HepG2 (cell line): ENCODE measurements around the gene RTN1. TPM values are rescaled to one million over a fixed set of nuclear protein-coding genes. Genes with fewer than 3 reads are reported as not detected.

ENCODE experiments used
- SAP130 ChIP-seq: IDR thresholded peaks from 2 replicates; pipeline ENCODE4 v1.6.1; 2016; ENCODE audit warnings: low read depth
- ZNF253 ChIP-seq: sonication (generic); formaldehyde crosslinking; IDR thresholded peaks from 2 replicates; pipeline ENCODE4 v1.8.0; 2022; ENCODE audit warnings: mild to moderate bottlenecking, missing genetic modification reagents, borderline replicate concordance
- ZNF274 ChIP-seq: sonication (generic); formaldehyde crosslinking; IDR thresholded peaks from 2 replicates; pipeline ENCODE4 v1.5.1; 2020; ENCODE audit warnings: mild to moderate bottlenecking, missing genetic modification reagents
- ZNF275 ChIP-seq: sonication (generic); formaldehyde crosslinking; IDR thresholded peaks from 2 replicates; pipeline ENCODE4 v1.8.0; 2022; ENCODE audit warnings: missing genetic modification reagents, mild to moderate bottlenecking, inconsistent platforms, borderline replicate concordance
- ZNF318 ChIP-seq: sonication (generic); formaldehyde crosslinking; IDR thresholded peaks from 2 replicates; pipeline ENCODE4 v1.4.0; 2020; ENCODE audit warnings: mild to moderate bottlenecking, missing genetic modification reagents
- ZNF331 ChIP-seq: sonication (generic); formaldehyde crosslinking; IDR thresholded peaks from 2 replicates; pipeline ENCODE4 v1.4.0; 2020; ENCODE audit warnings: missing genetic modification reagents
- ZNF460 ChIP-seq: sonication (generic); formaldehyde crosslinking; IDR thresholded peaks from 2 replicates; pipeline ENCODE4 v1.5.1; 2020; ENCODE audit warnings: missing genetic modification reagents, mild to moderate bottlenecking, borderline replicate concordance
- ZNF790 ChIP-seq: sonication (generic); formaldehyde crosslinking; IDR thresholded peaks from 2 replicates; pipeline ENCODE4 v1.8.0; 2022; ENCODE audit warnings: missing genetic modification reagents, mild to moderate bottlenecking, borderline replicate concordance
- polyA plus RNA-seq, 8 experiments: library from polyadenylated mRNA; depleted of rRNA in 3 of 8; stranded (reverse) in 7 of 8; unstranded in 1 of 8; fragments of >200 nt; fragmentation: Illumina TruSeq in 4 of 8; extraction: Trizol in 4 of 8; gene quantifications; 2 replicates each; pipeline versions ENCODE4 v1.2.1 to v1.2.3, GENCODE V29; 2011 to 2016; ENCODE audit warnings: low read depth in 4 of 8, missing spikeins in 1 of 8, mixed read lengths in 1 of 8; ENCODE audit not compliant: insufficient read depth in 1 of 8
- total RNA-seq, 5 experiments: library from RNA; depleted of rRNA; stranded (reverse); fragments of >200 nt; fragmentation: Illumina TruSeq; extraction: Trizol; gene quantifications; 2 replicates each; pipeline ENCODE4 v1.2.3, GENCODE V29; 2016; ENCODE audit warnings: low read depth in 1 of 5

RTN1 gene
- total and polyA plus RNA-seq, 2 of the 13 experiments (the other 11 are each of a cell fraction or from before 2014, with no cell fraction given) = 0.04 to 0.18 TPM

GRCh38 chr14:59600211-59600945 is 270.2 kb downstream of the RTN1 start (continued):
- no peak for TF ChIP-seq ZNF318 (CRISPR knock-in tag)
- no peak for TF ChIP-seq ZNF274 (CRISPR knock-in tag)
- TF ChIP-seq SAP130 (CRISPR knock-in tag) = no peak
- no peak for TF ChIP-seq ZNF460 (CRISPR knock-in tag)
- no peak for TF ChIP-seq ZNF275 (CRISPR knock-in tag)
- TF ChIP-seq ZNF790 (CRISPR knock-in tag) = no peak
- TF ChIP-seq ZNF331 (CRISPR knock-in tag) = no peak
- no peak for TF ChIP-seq ZNF253
- TF ChIP-seq, all 625 proteins: peak for 0
